HG03354 (cell line): ENCODE results near the gene CALML5.

Source experiments
- ATAC-seq: cut with Tn5 transposase; IDR thresholded peaks from one replicate; pipeline ENCODE4 v1.9.1; 2021; ENCODE audit warnings: mild to moderate bottlenecking; ENCODE audit not compliant: unreplicated experiment, poor library complexity, severe bottlenecking

The CALML5 gene

DNA sequence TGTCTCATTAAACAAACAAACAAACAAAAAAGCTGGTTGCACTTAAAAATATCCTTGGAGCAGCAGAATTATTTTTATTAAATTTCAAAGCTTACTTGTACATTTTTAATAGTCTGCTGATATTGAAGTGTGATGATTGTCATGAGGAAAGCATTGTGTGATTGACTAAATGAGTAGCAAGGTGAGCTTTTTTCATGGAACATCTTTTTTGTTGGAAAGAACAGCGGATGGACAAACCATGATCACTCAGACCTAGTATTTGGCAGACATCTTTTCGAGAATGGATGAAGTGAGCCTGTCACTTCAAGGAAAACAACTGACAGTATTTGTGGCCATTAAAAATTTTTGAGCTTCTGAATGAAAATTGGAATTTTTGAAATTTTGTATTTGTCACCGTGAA, 19.7 kb upstream of the CALML5 start:
- no peak for ATAC-seq

GRCh38 chr10:5518143-5518542, 18.8 kb upstream of the CALML5 start:
- no peak for ATAC-seq

GRCh38 chr10:5517546-5517945, 18.2 kb upstream of the CALML5 start:
- ATAC-seq = no peak

DNA sequence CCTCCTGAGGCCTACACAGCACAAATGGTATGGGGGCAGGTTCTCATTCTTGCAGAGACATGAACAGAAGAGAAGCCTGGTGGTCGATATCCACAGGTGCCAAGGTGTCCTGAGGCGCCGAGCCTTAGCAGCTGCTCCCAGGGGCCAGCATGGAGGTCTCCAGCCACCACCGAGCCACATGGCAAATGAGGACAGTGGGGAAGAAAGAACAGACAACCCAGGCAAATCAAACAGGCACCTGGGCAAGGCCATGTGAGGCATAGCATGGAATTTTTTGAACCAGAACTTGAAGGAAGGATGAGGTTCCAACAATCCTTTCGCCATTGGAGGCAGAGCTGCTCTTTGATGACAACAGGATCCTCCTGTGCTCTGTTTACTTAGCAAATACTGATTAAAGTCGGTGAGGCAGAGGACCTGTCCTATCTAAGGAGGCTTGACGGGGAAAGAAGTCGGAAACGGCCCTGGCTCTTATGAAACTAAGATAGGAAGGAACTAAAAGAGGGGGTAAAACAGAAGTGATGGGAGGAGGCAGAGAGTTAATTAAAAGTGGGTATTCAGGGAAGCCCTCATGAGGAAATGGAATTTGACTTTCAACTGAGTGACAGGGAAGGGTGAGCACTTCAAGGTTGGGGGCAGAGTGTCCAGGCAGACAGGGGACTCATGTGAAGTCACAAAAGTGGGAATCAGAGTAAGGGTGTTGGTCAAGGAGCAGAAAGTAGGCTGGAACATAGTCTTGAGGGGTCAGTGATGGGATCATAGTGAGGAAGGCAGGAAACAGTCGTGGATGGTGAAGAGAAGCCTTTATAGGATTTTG, 16.8 kb upstream of the CALML5 start:
- no peak for ATAC-seq

DNA sequence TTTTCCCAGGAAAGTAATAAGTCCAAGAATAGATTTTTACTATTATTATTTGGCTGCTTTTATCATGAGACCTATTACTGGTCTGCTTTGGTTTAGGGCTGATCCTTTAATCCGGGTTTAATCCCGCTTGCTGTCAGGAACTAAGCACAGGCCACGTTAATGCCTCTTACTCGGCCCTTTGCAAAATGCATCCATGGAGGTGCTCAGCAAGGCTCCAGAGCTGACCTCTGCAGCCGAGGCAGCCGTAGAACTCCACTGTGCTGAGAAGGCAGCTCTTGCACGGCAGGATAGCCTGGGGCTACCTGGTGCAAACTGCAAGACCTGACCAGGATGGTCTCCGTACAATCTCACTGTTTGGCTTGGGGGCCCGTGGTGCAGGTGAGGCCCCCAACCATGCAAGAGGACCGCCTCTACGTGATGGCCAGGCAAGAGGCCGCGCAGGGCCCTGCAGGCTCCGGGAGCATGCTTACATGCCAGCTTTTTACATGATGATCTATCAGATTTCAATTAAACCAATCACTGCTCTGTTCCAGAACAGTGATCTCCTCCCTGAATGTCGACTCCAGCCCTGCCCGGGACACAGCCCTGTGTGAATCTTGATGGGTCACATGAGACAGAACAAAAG, 15.0 kb upstream of the CALML5 start:
- ATAC-seq = no peak

DNA sequence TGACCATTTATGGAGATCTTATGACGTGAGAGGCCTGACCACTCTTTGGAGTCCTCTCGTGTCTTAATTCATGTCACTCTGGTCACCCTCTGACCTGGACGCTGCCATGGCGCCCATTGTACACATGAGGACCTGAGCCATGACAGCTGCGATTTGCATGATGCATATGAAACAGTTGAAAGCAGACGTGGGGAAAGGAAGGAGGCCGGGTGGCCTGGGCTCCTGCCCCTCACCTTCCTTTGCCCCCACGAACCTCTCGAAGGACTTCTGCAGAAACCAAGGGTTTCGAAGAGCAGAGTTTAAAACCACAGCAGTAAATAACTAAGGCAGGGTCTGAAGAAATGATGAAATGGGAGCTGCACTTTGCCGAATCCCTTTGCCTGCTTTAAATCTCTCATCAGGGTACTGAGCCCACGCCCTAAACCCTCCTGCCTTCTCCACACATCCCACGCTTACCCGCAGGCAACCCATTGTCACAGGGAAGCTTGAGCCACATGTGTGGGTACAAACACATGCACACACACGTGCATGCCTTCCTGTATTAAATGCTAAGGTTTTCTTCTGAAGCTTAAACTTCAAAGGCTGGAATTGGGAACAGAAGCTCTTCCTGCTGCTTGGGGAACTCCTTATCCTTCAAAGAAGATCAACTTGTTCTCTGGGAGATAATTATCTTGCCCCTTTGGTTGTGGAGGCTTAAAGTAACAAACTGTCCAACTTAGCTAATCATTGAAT, 13.7 kb upstream of the CALML5 start:
- no peak for ATAC-seq

- ATAC-seq = no peak
These were observed 13.0 kb upstream of the CALML5 start for GRCh38 chr10:5512331-5512730.

GRCh38 chr10:5511885-5512280, 12.5 kb upstream of the CALML5 start:
- ATAC-seq = no peak

DNA sequence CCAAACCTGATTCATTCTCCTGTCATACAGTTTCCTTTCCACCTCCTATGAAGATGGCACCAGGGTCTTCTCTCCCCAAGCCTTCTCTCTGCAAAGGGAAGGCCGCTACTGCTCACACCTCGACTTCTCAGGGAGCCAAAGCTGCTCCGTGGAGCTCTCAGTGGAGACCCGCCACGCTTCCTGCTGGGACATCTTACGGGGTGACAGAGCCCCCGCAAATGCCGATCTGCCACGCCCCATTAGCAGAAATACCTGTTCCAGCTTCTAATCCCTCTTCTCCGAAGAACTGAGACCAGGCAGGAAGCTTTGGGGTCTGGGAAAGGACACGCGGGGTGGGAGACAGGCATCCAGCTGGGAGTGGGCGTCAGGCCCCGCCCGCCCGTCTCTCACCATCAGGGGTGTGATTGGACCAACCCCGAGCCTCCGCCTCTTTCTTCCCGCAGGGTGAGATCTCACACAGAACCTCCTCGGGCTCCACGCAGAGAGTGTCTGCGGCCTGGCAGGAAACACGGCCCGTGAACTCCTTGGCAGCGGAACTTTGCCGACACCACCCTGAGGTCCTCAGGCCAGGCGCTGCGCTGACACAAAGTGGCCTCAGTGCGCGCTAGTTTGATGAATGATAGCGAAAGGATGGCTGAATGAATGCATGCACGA, 12.0 kb upstream of the CALML5 start:
- no peak for ATAC-seq

DNA sequence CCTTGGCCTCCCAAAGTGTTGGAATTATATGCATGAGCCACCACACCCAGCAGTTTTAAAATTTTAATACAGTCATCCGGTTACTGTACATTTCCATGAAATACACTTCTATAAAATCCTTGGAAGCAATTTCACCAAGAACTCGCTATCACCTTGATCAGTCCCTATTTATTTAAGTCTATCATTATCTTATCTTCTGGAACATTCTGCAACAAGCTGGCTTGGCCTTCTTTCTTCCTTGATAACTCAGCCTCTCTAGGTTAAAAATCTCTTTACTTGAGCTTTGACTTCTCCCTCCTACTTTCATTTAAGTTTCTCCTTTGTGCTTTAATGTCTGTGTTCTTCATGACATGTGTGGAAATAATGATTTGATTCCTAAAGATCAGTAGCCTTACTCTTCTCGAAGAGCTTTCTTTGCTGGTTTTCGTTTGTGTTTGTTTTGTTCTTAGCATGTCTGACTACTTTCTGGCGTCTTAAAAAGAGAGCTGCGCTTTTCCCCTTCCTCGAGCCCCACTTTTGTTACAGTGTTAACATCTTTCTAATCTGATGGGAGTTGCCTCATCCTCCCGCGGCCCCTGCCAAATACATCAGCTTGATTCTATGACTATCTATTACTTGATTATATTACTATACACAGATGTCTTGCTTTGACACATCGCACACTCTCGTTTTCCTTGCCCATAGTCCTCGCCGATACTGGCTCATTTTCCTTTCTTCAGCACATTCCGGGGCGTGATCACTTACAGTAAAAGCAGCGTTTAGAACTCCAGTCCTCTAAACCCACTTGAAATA, 11.1 kb upstream of the CALML5 start:
- ATAC-seq = no peak

GRCh38 chr10:5509691-5510090, 10.3 kb upstream of the CALML5 start:
- no peak for ATAC-seq

DNA sequence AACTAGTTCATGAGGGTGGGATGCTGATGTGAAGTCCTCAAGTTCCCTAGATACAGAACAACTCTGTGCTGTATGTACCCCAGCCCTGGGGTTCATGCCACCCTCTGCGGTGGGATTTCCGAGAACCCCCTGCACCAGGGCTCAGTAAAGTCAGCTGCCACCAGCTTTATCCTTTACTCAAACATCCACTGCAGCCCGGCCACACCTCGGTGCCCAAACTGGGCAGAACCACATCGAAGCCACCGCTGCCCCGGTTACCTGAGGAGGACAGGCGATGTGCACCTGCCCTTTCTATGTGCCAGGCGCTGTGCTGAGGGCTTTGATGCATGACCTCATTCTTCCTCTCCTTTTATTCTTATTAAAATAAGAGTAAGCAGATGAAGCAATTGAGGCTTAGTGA, 9.9 kb upstream of the CALML5 start:
- no peak for ATAC-seq

DNA sequence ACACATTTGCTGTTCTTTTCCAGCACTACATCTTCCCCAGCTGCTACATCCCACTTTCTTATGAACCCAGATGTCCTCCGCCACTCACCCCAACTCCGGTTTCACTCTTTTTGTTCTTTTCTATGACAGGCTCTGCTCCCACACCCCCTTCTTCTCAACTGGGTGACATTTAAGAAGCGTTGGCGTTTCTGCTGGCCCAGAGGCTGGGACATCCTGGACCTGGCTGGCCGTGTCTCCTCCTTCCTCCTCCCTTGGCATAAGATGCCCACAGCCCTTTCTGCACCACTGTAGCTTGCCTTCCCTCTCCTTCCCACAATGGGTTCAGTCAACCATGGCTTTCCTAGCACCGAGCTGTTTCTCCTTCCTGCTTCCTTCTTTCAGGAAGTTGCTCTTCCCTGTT, 9.4 kb upstream of the CALML5 start:
- no peak for ATAC-seq

DNA sequence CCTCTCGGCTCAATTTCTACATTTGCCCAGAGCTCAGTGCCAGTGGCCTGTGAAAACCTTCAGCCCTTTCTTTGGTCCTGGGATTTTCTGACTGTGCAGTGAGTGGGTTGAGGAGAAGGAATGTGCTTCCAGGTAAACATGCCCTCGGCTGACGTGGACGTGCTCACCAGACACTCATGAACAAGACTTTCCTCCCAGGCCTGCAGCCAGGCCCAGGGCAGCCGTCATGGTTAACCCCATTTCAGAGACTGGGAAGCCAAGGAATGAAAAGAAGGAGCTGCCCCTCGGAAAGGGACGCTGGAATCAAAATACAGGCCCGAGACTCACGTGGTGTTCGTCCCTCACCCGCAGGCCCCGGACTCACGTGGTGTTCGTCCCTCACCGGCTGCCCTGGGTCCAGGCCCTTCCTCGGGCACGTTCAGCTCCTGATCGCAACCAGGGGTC, 8.8 kb upstream of the CALML5 start:
- ATAC-seq = no peak

DNA sequence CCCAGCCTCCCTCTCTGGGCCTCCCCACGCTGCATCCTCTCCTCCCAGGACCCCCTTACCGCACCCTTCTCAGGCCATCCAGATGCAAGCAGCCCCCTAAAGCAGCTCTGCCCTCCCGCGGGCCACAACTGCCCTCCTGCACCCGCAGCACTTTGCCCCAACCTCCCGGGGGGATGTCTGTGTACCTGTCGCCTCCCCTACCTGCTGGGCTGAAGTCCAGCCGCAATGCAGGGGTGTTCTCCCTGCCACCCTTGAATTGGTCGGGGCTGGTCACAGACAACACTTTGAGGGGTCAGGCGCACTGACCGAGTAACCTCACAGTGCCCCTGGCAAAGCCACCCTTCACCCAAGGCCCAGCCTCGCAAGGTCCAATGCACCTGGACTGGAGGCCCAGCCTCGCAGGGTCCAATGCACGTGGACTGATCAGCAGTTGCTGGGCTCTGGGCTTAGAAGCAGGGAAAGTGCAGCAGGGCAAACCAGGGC, 8.3 kb upstream of the CALML5 start:
- ATAC-seq = no peak

GRCh38 chr10:5506751-5507648, 7.6 kb upstream of the CALML5 start:
- no peak for ATAC-seq

DNA sequence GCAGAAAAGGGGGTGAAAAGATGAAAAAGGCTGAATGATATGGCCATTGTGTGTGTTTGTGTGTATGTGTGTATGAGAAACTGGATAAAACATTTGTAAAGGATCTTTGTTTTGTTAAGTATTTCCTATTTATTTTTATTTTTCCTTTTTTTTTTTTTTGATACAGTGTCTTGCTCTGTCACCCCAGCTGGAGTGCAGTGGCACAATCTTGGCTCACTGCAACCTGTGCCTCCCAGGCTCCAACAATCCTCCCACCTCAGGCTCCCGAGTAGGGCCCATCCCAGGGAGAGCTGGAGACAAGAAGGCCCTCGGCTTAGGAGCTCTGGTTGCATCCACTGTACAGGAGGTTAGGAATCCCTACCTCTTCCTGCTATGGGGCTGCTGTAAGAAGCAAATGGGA, 6.9 kb upstream of the CALML5 start:
- no peak for ATAC-seq
